ENCODE data around the gene MTF2.

MTF2 gene

DNA sequence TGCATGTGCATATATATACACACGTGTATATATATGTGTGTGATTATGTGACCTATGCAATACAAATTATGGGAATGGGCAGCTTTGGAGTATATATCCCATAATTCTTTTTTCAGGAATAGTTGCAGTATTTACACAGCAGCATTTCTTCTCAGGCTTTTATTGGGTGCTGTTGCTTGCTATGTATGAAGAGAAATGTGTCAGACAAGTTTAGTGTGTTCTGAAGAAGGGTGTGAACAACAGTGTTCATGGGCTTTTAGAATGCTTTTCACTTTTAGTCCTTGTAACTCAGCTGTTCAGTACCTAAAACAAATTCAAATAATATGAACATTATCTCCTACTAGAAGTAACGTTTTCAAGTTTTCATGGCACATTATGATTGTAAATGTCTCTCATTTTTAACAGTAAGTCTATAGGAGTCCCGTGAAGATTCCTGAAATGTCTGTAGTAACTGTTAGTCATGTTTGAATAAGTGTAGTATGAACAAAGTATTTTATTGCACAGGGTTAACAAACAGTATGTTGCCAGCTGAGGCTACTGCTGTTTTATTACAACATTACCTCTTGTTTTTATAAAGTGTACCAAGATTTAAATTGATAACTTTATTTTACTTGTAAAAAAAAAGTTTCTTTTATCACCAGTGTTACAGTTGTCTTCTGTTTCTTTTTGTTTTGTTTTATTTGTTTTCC lies 58.7 kb downstream of the MTF2 start:
- DNase-seq: no peak
- peaks cover 8% of the 10 kb centered on the region; the same call in 1 of the 2 replicates for H3K36me3 ChIP-seq
- H3K9me3 ChIP-seq: no peaks in the 10 kb centered on the region
- TF ChIP-seq, protein P1, sequence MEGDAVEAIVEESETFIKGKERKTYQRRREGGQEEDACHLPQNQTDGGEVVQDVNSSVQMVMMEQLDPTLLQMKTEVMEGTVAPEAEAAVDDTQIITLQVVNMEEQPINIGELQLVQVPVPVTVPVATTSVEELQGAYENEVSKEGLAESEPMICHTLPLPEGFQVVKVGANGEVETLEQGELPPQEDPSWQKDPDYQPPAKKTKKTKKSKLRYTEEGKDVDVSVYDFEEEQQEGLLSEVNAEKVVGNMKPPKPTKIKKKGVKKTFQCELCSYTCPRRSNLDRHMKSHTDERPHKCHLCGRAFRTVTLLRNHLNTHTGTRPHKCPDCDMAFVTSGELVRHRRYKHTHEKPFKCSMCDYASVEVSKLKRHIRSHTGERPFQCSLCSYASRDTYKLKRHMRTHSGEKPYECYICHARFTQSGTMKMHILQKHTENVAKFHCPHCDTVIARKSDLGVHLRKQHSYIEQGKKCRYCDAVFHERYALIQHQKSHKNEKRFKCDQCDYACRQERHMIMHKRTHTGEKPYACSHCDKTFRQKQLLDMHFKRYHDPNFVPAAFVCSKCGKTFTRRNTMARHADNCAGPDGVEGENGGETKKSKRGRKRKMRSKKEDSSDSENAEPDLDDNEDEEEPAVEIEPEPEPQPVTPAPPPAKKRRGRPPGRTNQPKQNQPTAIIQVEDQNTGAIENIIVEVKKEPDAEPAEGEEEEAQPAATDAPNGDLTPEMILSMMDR (IDR thresholded peaks at IDR 0.05; ENCODE audit: low read depth, low read length): no peak
- H3K4me1 ChIP-seq: no peaks in the 10 kb centered on the region
- no peak overlapping the region for H3K4me3 ChIP-seq (ENCODE audit: low read depth, low read length)
- no peaks in the 10 kb centered on the region for H3K27me3 ChIP-seq

DNA sequence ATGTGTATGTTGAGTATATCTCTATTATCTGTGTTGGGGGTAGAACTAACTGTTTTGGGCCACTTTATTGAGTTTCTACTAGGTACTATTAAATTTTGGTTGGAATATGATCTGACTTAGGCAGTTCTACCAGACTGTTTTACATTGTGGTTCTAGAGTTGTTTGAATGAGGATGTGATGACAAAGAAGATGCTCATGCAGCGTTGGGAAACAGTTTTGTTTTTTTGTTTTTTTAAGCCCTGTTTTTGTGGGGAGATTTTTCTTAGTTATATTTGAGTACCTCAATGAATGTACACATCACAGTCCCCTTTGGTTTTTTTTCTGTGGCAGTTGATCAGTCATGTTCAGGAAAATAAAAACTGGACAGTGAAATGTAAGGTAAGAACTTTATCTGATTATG lies 61.0 kb downstream of the MTF2 start:
- Histone ChIP-seq H3K36me3 (peaks cover 4% of the 10 kb centered on the region; the same call in 1 of the 2 replicates), H3K4me1 (no peaks in the 10 kb centered on the region), H3K9me3 (no peaks in the 10 kb centered on the region), H3K27me3 (no peaks in the 10 kb centered on the region), H3K4me3 (ENCODE audit: low read depth, low read length) (no peak overlapping the region)
- TF ChIP-seq, protein P1 (IDR thresholded peaks at IDR 0.05; ENCODE audit: low read depth, low read length): no peak
- DNase-seq: no peak

- no peak for DNase-seq
- Histone ChIP-seq H3K4me3 (ENCODE audit: low read depth, low read length) (no peak overlapping the region), H3K9me3 (no peaks in the 10 kb centered on the region), H3K4me1 (no peaks in the 10 kb centered on the region), H3K27me3 (no peaks in the 10 kb centered on the region), H3K36me3 (no peaks in the 10 kb centered on the region; the same call in 1 of the 2 replicates)
- TF ChIP-seq, protein P1 (IDR thresholded peaks at IDR 0.05; ENCODE audit: low read depth, low read length): no peak
These were observed 63.1 kb downstream of the MTF2 start for GRCh38 chr1:93142161-93142560.

DNA sequence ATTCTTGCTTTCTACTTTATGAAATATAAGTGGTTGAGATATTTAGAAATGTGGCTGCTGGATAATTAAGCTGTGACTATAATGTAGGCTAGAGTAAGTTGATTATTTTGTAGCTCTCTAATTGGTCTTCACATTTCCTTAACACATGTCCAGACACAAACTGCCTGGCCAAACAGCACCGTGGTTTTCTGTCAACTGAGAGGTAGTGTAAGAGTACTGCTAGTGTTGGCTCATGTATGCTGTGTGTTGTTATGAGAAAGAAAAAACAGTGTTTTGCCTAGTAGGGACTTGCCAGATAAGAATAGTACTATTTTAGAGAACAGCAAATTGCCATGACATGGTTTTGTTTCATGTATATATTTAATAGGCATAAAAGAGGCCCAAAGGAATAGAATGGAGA lies 64.1 kb downstream of the MTF2 start:
- H3K36me3 ChIP-seq: no peaks in the 10 kb centered on the region
- no peaks in the 10 kb centered on the region for H3K9me3 ChIP-seq
- no peaks in the 10 kb centered on the region for H3K4me1 ChIP-seq
- DNase-seq: no peak
- H3K4me3 ChIP-seq (ENCODE audit: low read depth, low read length): no peak overlapping the region
- TF ChIP-seq, protein P1 (IDR thresholded peaks at IDR 0.05; ENCODE audit: low read depth, low read length): no peak
- H3K27me3 ChIP-seq: no peaks in the 10 kb centered on the region

GRCh38 chr1:93143769-93144168 lies 64.7 kb downstream of the MTF2 start:
- no peak for DNase-seq
- no peak overlapping the region for H3K4me3 ChIP-seq (ENCODE audit: low read depth, low read length)
- no peaks in the 10 kb centered on the region for H3K9me3 ChIP-seq
- TF ChIP-seq, protein P1 (IDR thresholded peaks at IDR 0.05; ENCODE audit: low read depth, low read length): no peak
- no peaks in the 10 kb centered on the region for H3K36me3 ChIP-seq
- no peaks in the 10 kb centered on the region for H3K4me1 ChIP-seq
- H3K27me3 ChIP-seq: no peaks in the 10 kb centered on the region

GRCh38 chr1:93148001-93148400 lies 68.9 kb downstream of the MTF2 start:
- Histone ChIP-seq H3K36me3 (no peaks in the 10 kb centered on the region), H3K4me3 (ENCODE audit: low read depth, low read length) (no peak overlapping the region), H3K9me3 (no peaks in the 10 kb centered on the region), H3K27me3 (no peaks in the 10 kb centered on the region), H3K4me1 (no peaks in the 10 kb centered on the region)
- no peak for DNase-seq
- TF ChIP-seq, protein P1 (IDR thresholded peaks at IDR 0.05; ENCODE audit: low read depth, low read length): no peak
